Testis (tissue), 2 donors: ENCODE results near the gene UNK.

Source experiments
- CTCF ChIP-seq, 3 experiments: fragments of 450-650 bp in 2 of 3; fragments of 200-600 bp in 1 of 3; sonication (generic) in 1 of 3; IDR thresholded peaks; one replicate each; pipeline ENCODE4 v1.5.1; 2016 to 2019; ENCODE audit warnings: antibody characterized with exemption in 3 of 3, mild to moderate bottlenecking in 2 of 3, moderate library complexity in 1 of 3
- POLR2A ChIP-seq: fragments of 450-650 bp; IDR thresholded peaks from one replicate; pipeline ENCODE4 v1.6.1; 2017; ENCODE audit warnings: antibody characterized with exemption, mild to moderate bottlenecking, moderate library complexity

- TF ChIP-seq CTCF (IDR thresholded peaks at IDR 0.05): no peak
- no peak for TF ChIP-seq POLR2A
Observed at GRCh38 chr17:75854101-75854748, 69.6 kb downstream of the UNK start.
